Activated CD4-positive, alpha-beta T cell treated with anti-CD3 and anti-CD28 coated beads, Interleukin-2, amount 50 U/mL, for 16 hours (primary cell): ENCODE results near the gene CCDC81.
"Not testable (repeated sequence)": the region's sequence is repeated elsewhere in the genome, so short reads cannot be mapped to it uniquely, and the experiment has no call there.

Source experiments
- DNase-seq: peaks from one replicate; pipeline ENCODE4 v3.0.0-alpha.2; 2020

CCDC81 gene

GRCh38 chr11:86374586-86374985 is at the start of gene CCDC81:
TSS of gene CCDC81 (plus strand) at chr11:86374887. CDS start at chr11:86375164, 277 bp downstream.
- DNase-seq: no peak

GRCh38 chr11:86335131-86335767 is 39.4 kb upstream of the CCDC81 start:
- no peak for DNase-seq

- DNase-seq: no peak
Measured at GRCh38 chr11:86337227-86337626, 37.5 kb upstream of the CCDC81 start.

- no peak for DNase-seq
Measured at GRCh38 chr11:86341382-86341781, 33.3 kb upstream of the CCDC81 start.

DNA sequence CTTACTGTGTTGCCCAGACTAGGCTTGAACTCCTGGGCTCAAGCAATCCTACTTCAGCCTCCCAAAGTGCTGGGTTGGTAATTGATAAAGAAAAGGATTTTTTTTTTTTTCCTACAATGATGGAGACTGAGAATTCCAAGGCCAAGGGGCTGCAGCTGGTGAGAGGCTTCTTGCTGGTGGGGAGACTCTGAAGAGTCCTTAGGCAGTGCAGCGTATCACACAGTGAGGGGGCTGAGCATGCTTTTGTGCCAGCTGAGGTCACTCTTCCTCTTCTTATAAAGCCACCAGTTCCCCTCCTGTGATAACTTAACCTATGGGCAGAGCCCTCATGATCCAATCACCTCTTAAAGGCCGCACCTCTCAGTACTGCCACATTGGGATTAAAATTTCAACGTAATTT is 28.2 kb upstream of the CCDC81 start:
- DNase-seq: no peak

DNA sequence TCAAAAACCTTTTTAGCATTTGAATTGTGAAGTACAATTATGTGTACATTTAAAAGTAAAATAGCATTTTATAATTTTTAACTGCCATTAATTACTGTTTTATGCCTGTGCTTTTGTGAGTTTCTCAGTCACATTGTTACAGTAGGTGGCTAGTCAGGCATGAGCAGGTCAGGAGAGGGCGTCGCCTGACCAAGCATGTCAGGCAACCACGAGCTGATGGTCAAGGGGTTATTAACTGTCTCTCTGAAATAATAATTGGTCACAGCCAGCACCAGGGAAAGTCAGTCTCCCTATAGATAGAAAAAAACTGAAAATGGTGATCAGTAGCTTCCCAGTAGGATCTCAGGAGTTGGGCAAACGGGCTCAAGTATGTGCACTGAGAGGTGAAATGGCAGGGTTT is 19.4 kb upstream of the CCDC81 start:
- no peak for DNase-seq

- not testable (repeated sequence) for DNase-seq
Measured at GRCh38 chr11:86357412-86357811, 17.3 kb upstream of the CCDC81 start.

DNA sequence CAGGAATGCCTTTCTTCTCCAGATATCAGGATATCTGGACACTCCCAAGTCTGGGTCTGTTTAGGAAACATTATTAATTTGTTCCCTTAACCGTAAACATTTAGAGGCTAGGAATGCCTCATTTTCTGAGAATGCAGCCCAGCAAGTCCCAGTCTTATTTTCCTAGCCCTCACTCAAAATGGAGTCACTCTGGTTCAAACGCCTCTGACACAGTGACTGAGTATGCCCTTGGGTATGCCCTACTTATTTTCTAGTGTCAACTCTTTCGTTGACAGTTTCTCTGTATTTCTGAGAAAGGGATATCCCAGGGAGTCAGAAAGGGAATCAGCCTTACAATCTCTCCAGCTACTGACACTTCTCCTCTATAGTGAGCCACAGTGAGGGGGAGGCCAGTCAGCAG is 16.0 kb upstream of the CCDC81 start:
- DNase-seq: no peak

DNA sequence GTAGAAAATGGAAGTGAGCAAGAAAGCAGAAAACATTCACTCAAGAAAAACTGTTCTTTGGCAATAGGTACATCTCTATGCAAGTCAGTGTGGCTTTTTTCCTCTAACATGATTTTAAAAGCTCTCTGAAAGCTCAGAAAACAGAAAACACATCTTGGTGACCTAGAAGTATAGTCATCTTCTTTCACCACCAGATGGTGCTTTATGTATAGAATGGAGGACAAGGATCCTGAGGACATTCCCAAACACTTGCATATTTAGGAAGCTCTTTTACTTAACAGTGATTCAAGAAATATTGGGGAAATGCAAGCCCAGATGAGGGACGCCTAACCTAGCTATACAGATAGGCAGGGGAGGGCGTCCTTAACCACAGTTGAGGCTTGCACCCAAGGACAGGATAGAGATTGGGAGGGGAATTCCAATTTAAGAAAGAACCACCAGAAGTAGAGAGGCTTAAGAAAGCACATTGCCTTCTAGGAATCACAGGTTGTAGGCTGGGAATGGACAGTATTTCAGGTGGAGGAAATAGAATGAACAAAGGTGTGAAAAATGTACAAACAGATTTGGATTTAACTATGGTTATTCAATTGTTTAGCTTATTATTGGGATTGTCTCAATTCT is 13.8 kb upstream of the CCDC81 start:
- no peak for DNase-seq

GRCh38 chr11:86363424-86363823 is 11.3 kb upstream of the CCDC81 start:
- DNase-seq: no peak

- DNase-seq: no peak
Measured at GRCh38 chr11:86365546-86365945, 9.1 kb upstream of the CCDC81 start.

DNA sequence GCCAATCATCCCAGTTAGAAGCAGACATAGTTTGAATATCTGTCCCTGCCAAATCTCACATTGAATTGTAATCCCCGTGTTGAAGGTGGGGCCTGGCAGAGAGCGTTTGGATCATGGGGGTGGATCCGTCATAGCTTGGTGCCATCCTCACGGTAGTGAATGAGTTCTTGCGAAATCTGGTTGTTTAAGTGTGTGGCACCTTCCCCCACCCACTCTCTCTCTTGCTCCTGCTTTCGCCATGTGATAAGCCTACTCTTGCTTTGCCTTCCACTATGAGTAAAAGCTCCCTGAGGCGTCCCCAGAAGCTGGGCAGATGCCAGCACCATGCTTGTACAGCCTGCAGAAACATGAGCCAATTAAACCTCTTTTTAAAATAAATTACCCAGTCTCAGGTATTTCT is 5.0 kb upstream of the CCDC81 start:
- no peak for DNase-seq

DNA sequence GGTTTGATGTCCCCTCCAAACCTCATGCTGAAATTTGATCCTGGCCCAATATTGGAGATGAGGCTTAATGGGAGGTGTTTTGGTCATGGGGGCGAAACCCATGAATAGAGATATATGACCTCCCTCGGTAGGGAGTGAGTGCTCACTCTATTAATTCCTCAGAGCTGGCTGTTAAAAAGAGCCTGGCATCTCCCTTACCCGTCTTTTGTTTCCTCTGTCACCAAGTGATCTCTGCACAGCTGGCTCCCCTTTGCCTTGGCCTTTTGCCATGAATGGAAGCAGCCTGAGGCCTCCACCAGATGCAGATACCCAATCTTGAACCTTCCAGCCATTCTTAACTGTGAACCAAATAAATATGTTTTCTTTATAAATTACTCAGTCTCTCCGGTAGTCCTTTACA is 4.5 kb upstream of the CCDC81 start:
- DNase-seq: no peak

DNA sequence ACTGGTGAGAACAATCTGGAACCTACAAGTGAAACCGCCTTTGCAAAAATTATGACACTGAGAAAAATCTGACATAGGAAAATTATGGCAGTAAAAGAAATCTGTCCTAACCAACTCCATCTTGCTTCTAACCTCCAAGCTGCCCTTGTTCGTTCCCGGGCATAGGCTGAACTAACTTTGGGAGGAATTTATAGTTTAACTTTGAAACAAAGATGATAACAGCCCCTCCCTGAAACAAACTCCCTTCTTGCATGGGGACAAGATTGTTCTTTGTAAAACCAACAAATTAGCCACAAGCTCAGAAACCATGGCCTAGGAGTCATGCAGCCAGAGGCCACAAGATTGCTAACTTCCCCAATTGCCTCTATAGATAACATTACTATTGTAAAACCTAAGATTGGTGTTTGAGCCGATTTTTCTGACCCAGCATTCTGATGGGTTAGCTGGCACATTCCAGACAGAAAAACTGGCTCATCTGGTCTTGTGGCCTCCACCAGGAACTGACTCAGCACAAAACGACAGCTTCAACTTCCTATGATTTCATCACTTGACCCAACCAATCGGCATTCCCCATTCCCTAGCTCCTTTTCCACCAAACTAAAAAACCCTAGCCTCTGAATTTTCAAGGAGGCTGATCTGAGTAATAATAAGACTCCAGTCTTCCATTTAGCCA is 3.6 kb upstream of the CCDC81 start:
- DNase-seq: no peak

GRCh38 chr11:86372041-86372440 is 2.6 kb upstream of the CCDC81 start:
- DNase-seq: no peak

- no peak for DNase-seq
Measured at GRCh38 chr11:86372586-86372985, 2.1 kb upstream of the CCDC81 start.

DNA sequence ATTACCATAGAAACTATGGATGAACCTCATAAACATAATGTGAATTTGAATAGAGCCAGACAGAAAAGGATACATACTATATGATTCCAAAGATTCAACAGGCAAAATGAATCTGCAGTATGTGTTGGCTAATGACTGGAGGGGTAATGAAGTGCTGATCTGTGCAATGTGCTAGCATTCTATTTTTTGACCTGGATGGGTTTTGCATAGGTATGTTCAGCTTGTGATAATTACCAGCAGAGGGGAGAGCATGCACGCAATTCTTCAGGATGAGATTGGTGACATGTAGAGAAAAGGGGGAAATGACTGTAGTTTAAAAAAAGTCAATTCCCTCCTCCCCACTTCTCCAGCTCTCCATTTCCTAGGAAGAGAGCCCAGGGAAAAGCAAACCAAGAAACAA is 618 bp upstream of the CCDC81 start:
- no peak for DNase-seq

- DNase-seq: no peak
Measured at GRCh38 chr11:86377972-86378371, 3.3 kb downstream of the CCDC81 start.

DNA sequence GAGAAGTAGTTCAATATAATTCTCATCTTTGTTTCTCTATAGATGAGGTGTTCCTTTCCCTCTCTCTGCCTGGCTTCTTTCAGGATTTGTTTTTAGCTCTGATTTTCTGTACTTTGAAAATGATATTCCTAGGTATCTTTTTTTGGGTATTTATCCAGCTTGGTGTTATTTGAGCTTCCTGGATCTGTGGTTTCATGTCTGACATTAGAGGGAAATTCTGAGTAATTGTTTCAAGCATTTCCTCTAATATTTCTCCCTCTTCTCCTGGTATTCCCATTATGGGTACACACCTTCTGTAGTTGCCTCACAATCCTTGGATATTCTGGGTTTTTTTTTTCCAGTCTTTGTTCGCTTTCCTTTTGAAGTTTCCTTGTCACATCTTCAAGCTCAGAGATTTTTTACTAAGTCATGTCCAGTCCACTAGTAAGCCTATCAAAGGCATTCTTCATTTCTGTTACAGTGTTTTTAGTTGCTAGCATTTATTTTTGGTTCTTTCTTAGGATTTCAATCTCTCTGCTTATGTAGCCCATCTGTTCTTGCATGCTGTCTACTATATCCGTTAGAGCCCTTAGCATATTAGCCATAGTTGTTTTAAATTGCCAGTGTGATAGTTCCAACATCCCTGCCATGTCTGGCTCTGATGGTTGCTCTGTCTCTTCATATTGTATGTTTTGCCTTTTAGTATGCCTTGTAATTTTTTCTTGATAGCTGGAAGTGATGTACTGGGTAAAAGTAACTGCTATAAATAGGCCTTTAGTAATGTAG is 5.8 kb downstream of the CCDC81 start:
- no peak for DNase-seq

DNA sequence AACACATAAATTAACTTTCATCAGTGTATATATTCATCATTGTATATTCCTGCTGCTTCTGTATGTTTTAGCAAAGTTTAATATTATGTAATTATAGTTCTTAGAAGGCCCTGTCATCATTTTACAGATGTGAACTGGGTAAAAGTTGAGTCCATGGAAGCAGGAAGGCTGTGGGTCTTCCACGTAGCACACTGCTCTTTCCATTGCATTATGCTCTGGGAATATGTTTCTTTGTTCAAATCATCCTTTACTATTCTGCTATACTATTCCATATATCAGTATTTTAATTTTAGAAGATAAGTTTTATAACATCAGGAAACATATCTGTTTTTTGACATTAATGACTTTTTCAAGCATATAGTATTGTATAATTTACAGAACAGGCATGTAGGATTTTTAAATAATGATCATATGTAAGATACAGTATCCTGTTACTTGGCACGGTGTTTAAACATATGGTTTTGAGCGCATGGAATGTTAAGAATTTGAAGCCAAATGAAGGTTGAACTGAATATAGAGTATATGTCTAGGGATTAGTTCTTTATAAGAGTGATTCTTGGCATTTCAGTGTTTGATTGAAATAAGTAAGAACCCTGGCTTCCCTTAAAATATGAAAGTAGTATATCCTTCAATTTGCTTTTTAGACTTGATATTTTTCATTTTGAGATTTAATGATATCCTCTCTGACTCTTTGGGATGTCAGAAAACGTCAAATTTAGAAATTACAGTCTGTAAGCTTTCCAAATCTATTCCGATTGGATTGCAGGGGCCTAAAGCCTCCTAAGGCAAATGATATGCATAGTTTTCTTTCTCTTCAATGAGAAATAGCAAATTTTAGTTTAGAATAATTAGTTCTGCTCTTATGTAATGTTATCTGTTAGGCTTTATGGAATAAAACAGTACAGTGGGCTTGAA is 8.6 kb downstream of the CCDC81 start:
- no peak for DNase-seq

DNA sequence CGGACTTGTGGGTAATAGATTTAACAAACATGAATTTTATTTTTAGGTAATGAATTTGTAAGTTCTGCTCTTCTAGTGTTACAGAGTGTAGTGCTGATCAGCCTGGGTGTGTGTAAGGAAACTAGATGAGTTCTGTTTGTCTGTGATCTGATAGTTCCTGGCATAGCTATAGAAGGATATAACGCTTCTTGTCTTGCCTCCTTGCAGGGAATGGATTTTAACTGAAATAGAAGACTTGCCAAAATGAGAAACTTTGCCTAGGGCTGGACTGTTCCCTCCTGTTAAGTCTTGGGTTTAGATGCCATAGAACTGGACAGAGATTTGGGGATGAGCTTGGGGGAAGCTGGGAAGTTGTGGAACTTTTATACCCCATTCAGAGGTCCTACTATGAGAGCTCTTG is 11.6 kb downstream of the CCDC81 start:
- DNase-seq: no peak

DNA sequence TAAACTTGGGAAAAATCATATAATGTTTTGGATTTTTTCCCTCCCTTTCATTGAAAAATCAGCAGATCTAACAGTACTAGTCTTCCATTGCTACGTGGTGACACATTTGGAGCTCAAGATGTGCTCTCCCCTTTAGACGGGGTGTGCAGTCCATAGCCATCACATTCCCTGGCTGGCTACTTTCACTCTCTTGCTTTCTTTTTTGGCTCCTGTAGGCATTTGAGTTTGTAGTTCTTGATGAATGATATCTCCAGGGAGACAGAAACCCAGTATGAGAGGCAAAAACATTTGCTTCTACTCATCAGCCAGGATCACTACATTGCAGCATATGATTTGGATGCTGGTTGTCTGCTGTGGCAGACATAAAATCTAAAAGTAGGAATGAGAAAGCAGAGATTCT is 12.1 kb downstream of the CCDC81 start:
- DNase-seq: no peak

DNA sequence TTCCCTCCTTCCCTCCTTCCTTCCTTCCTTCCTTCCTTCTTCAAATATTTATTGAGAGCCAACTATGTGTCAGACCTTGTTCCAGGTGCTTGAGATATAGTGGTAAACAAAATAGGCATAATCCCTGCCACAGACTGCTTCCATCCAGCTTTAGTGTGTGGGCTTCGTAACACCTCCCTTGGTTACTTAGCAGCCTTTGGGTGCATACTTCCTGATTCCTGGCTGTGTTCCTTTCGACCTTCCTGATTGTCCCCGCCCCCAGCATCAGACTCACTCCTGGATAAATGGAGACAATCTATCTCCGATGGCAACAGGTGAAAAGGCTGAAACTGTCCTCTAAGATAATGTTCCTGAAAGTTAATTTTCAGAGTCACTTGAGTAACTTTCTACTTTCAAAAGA is 13.5 kb downstream of the CCDC81 start:
- DNase-seq: no peak
